PFSK-1 (cell line): Measurements from ENCODE around the gene SYT8.

Experiments used
- FOXP2 ChIP-seq: optimal IDR thresholded peaks from 2 replicates; pipeline ENCODE3; 2011; ENCODE audit warnings: borderline replicate concordance, control low read depth, inconsistent platforms; ENCODE audit not compliant: insufficient read depth; ENCODE audit errors: extremely low read length, extremely low read depth
- POLR2AphosphoS5 ChIP-seq: IDR thresholded peaks from 2 replicates; pipeline ENCODE4 v1.6.1; 2012; ENCODE audit warnings: low read depth, mild to moderate bottlenecking, control low read depth, low read length, moderate library complexity
- REST ChIP-seq, 2 experiments: IDR thresholded peaks; 2 replicates each; pipeline versions ENCODE4 v1.6.1 to v1.8.0; 2011 to 2012; ENCODE audit warnings: low read depth in 2 of 2, low read length in 2 of 2, control low read depth in 1 of 2, inconsistent platforms in 1 of 2, mild to moderate bottlenecking in 1 of 2, moderate library complexity in 1 of 2; ENCODE audit not compliant: insufficient read depth in 1 of 2
- SIN3A ChIP-seq: IDR thresholded peaks from 2 replicates; pipeline ENCODE4 v1.6.1; 2012; ENCODE audit warnings: mild to moderate bottlenecking, low read length, moderate library complexity, borderline replicate concordance; ENCODE audit not compliant: insufficient read depth
- TAF1 ChIP-seq: IDR thresholded peaks from 2 replicates; pipeline ENCODE4 v1.6.1; 2012; ENCODE audit warnings: low read length, control low read depth, borderline replicate concordance; ENCODE audit not compliant: insufficient read depth

The SYT8 gene

GRCh38 chr11:1878137-1879031 is 43.6 kb downstream of the SYT8 start:
- TF ChIP-seq TAF1 (no peak), POLR2AphosphoS5 (no peak), REST (IDR thresholded peaks at IDR 0.05; ENCODE audit: insufficient read depth in 1 of 2, low read depth in 2 of 2, low read length in 2 of 2) (no peak), FOXP2 (no peak), SIN3A (no peak)

GRCh38 chr11:1879342-1879940 is 44.7 kb downstream of the SYT8 start:
- no peak for TF ChIP-seq SIN3A
- no peak for TF ChIP-seq POLR2AphosphoS5
- no peak for TF ChIP-seq FOXP2
- TF ChIP-seq TAF1 = no peak
- TF ChIP-seq REST (IDR thresholded peaks at IDR 0.05; ENCODE audit: insufficient read depth in 1 of 2, low read depth in 2 of 2, low read length in 2 of 2) = no peak

GRCh38 chr11:1879941-1880720 is 45.3 kb downstream of the SYT8 start:
- peak; percentile 55; the same call in 1 of the 2 replicates for TF ChIP-seq TAF1
- TF ChIP-seq FOXP2 = no peak
- no peak; the same call in none of the 2 replicates for TF ChIP-seq POLR2AphosphoS5
- peak in 1 of 2 experiments; percentile 52; a peak in 1 of 4 replicates for TF ChIP-seq REST (IDR thresholded peaks at IDR 0.05; ENCODE audit: insufficient read depth in 1 of 2, low read depth in 2 of 2, low read length in 2 of 2)
- TF ChIP-seq SIN3A = no peak

GRCh38 chr11:1880746-1881441 is 46.1 kb downstream of the SYT8 start:
- no peak for TF ChIP-seq REST (IDR thresholded peaks at IDR 0.05; ENCODE audit: insufficient read depth in 1 of 2, low read depth in 2 of 2, low read length in 2 of 2)
- TF ChIP-seq TAF1 = no peak
- TF ChIP-seq SIN3A = no peak
- TF ChIP-seq POLR2AphosphoS5 = 0 out of 2 replicates have a peak, but pooled peaks have one; percentile 41
- TF ChIP-seq FOXP2 = no peak
